Prostate gland (tissue), 2 donors: ENCODE data around the gene CHRD.

Source experiments
- CTCF ChIP-seq, 4 experiments: fragments of 200-600 bp in 2 of 4; fragments of 450-650 bp in 2 of 4; sonication (generic) in 2 of 4; IDR thresholded peaks; 1 replicate in 3 of 4; 2 replicates in 1 of 4; pipeline ENCODE4 v1.5.1; 2016 to 2019; ENCODE audit warnings: antibody characterized with exemption in 4 of 4, mild to moderate bottlenecking in 2 of 4, moderate library complexity in 2 of 4
- POLR2A ChIP-seq: fragments of 450-650 bp; IDR thresholded peaks from one replicate; pipeline ENCODE4 v1.6.1; 2016; ENCODE audit warnings: antibody characterized with exemption, mild to moderate bottlenecking
- POLR2AphosphoS5 ChIP-seq: sonication (generic); formaldehyde crosslinking; IDR thresholded peaks from one replicate; pipeline ENCODE4 v1.6.1; 2017; ENCODE audit warnings: antibody characterized with exemption

DNA sequence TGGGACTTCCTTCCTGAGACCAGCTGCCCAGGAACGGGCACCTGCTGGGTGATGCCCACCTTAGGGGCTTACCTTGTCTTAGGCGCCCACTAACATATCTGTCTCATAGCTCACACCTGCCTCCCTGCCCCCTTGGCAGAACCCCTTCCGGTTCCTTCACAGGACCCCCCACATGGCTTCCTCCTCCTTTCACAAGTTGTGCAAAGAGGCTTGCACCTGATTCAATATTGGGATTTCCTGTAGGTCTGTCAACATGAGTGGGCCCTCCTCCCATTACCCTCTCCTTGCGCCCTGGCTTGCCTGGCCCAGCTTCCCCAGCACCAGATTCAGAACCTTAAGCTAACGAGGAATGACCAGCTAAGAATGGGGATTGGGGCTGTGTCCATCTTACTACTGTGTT is 2.5 kb upstream of the CHRD start:
- TF ChIP-seq CTCF (IDR thresholded peaks at IDR 0.05): no peak
- no peak for TF ChIP-seq POLR2AphosphoS5
- no peak for TF ChIP-seq POLR2A
